WTC11 (cell line): ENCODE results near the gene F8A2. TPM values are rescaled to one million over a fixed set of nuclear protein-coding genes. Genes with fewer than 3 reads are reported as not detected.
"Not testable (repeated sequence)": the region's sequence is repeated elsewhere in the genome, so short reads cannot be mapped to it uniquely, and the experiment has no call there.

Source experiments
- ATAC-seq: fragments of 200-7000 bp; cut with Tn5 transposase; 2 replicates; pipeline ENCODE4 v1.10.0; 2021; ENCODE audit warnings: mild to moderate bottlenecking, moderate library complexity
- Bru-seq: library from RNA; stranded (reverse); fragments of 400-500 nt; gene quantifications from one replicate; lab custom pipeline; 2021; lab: Mats Ljungman, UMichigan
- CTCF ChIA-PET: fragments of 300-600 bp; sonication (Branson Sonifier 250); formaldehyde crosslinking; loops from one replicate; lab custom pipeline; 2021; ENCODE audit warnings: antibody characterized with exemption; lab: Charles Lee
- POLR2A ChIA-PET: fragments of 350-600 bp; sonication (Branson Sonifier 250); formaldehyde crosslinking; loops from one replicate; lab custom pipeline; 2021; ENCODE audit warnings: antibody characterized with exemption; lab: Charles Lee
- DNase-seq: peaks from one replicate; pipeline ENCODE4 v3.0.0; 2021; ENCODE audit warnings: low spot score
- H3K27ac Mint-ChIP-seq: 2 replicates; pipeline ENCODE4 v1.8.0; 2021; ENCODE audit warnings: mixed read lengths
- H3K27me3 Mint-ChIP-seq: 2 replicates; pipeline ENCODE4 v1.8.0; 2021; ENCODE audit warnings: low read depth, mild to moderate bottlenecking, moderate library complexity, mixed read lengths
- H3K36me3 Mint-ChIP-seq: 2 replicates; pipeline ENCODE4 v1.8.0; 2021; ENCODE audit warnings: mixed read lengths
- H3K4me1 Mint-ChIP-seq: 2 replicates; pipeline ENCODE4 v1.8.0; 2022; ENCODE audit warnings: mixed read lengths
- H3K4me3 Mint-ChIP-seq: 2 replicates; pipeline ENCODE4 v1.8.0; 2021; ENCODE audit warnings: mild to moderate bottlenecking, moderate library complexity, mixed read lengths
- H3K9me3 Mint-ChIP-seq: 2 replicates; pipeline ENCODE4 v1.8.0; 2021; ENCODE audit warnings: mixed read lengths
- CREB1 ChIP-seq: sonication (generic); formaldehyde crosslinking; IDR thresholded peaks from 2 replicates; pipeline ENCODE4 v1.8.0; 2023; ENCODE audit warnings: mild to moderate bottlenecking, missing genetic modification reagents
- FOXJ3 ChIP-seq: sonication (generic); formaldehyde crosslinking; IDR thresholded peaks from 2 replicates; pipeline ENCODE4 v1.9.0; 2021; ENCODE audit warnings: missing genetic modification reagents, mild to moderate bottlenecking, borderline replicate concordance
- GTF2I ChIP-seq: fragments of 250-450 bp; sonication (Bioruptor Pico); conservative IDR thresholded peaks from 2 replicates; pipeline ENCODE4 v1.4.0; 2021; ENCODE audit warnings: mild to moderate bottlenecking
- HMGA2 ChIP-seq: fragments of 250-450 bp; sonication (Bioruptor Pico); IDR thresholded peaks from 2 replicates; pipeline ENCODE4 v1.4.0; 2021; ENCODE audit warnings: mild to moderate bottlenecking, moderate library complexity
- JAZF1 ChIP-seq: fragments of 250-450 bp; sonication (Bioruptor Pico); IDR thresholded peaks from 2 replicates; pipeline ENCODE4 v1.9.0; 2021; ENCODE audit warnings: moderate library complexity, mild to moderate bottlenecking, inconsistent platforms
- MYBL2 ChIP-seq: sonication (generic); formaldehyde crosslinking; IDR thresholded peaks from 2 replicates; pipeline ENCODE4 v1.8.1; 2023; ENCODE audit warnings: mild to moderate bottlenecking, moderate library complexity, missing genetic modification reagents
- NFYB ChIP-seq: sonication (generic); formaldehyde crosslinking; conservative IDR thresholded peaks from 2 replicates; pipeline ENCODE4 v1.8.0; 2022; ENCODE audit warnings: low read depth, missing genetic modification reagents
- PRRX2 ChIP-seq: fragments of 250-450 bp; sonication (Bioruptor Pico); IDR thresholded peaks from 2 replicates; pipeline ENCODE4 v1.8.0; 2021; ENCODE audit warnings: mild to moderate bottlenecking
- RORB ChIP-seq: fragments of 250-450 bp; sonication (Bioruptor Pico); IDR thresholded peaks from 2 replicates; pipeline ENCODE4 v1.9.0; 2021; ENCODE audit warnings: mild to moderate bottlenecking
- SMAD3 ChIP-seq: sonication (generic); formaldehyde crosslinking; IDR thresholded peaks from 2 replicates; pipeline ENCODE4 v1.8.0; 2022; ENCODE audit warnings: missing genetic modification reagents, mild to moderate bottlenecking, borderline replicate concordance
- ZNF671 ChIP-seq: fragments of 250-450 bp; sonication (Bioruptor Pico); IDR thresholded peaks from 2 replicates; pipeline ENCODE4 v1.8.0; 2021; ENCODE audit warnings: mild to moderate bottlenecking
- long read RNA-seq, 3 experiments: library from RNA in 1 of 3; library from capped mRNA in 1 of 3; library from polyadenylated mRNA in 1 of 3; unstranded in 2 of 3; stranded (forward) in 1 of 3; transcript quantifications; one replicate each; pipeline ENCODE4 v2.0.0, GENCODE V29; 2021
- total RNA-seq: library from RNA; stranded (reverse); gene quantifications from 3 replicates; pipeline ENCODE4 v1.2.3, GENCODE V29; 2021
- TF ChIP-seq, protein P1 (sequence below): sonication (generic); formaldehyde crosslinking; IDR thresholded peaks from 2 replicates; pipeline ENCODE4 v1.8.0; 2023; ENCODE audit warnings: mild to moderate bottlenecking, missing genetic modification reagents
- TF ChIP-seq, protein P2 (sequence below): fragments of 250-450 bp; sonication (Bioruptor Pico); IDR thresholded peaks from 2 replicates; pipeline ENCODE4 v1.9.0; 2021; ENCODE audit warnings: mild to moderate bottlenecking
- TF ChIP-seq, protein P3 (sequence below): sonication (generic); formaldehyde crosslinking; IDR thresholded peaks from 2 replicates; pipeline ENCODE4 v1.8.0; 2023; ENCODE audit warnings: missing genetic modification reagents

The F8A2 gene
- total RNA-seq (not detected in 3 replicates), Bru-seq, nascent RNA (percentile 11 among the genes with signal in this experiment)
- long read RNA-seq, experiment 1, transcript F8A2-201 (1 exons, 1,116 nt), result major isoform, 28 of 28 reads
- long read RNA-seq, experiment 1, partial matches to known transcripts, result 0 of 28 reads
- long read RNA-seq, experiment 1, other reads (novel, unspliced or antisense), result 0 of 28 reads
- long read RNA-seq, experiment 2, transcript F8A2-201 (1 exons, 1,116 nt), result major isoform, 7 of 7 reads
- long read RNA-seq, experiment 2, partial matches to known transcripts, result 0 of 7 reads
- long read RNA-seq, experiment 2, other reads (novel, unspliced or antisense), result 0 of 7 reads
- long read RNA-seq, experiment 3, result 0 reads

- peak; percentile 88 for ATAC-seq
- DNase-seq, POLR2A ChIA-PET, H3K4me3 Mint-ChIP-seq, CTCF ChIA-PET, H3K27ac Mint-ChIP-seq, H3K27me3 Mint-ChIP-seq, H3K36me3 Mint-ChIP-seq, H3K4me1 Mint-ChIP-seq, H3K9me3 Mint-ChIP-seq: not testable (repeated sequence)
Measured at GRCh38 chrX:155381843-155382528, at the start of gene F8A2. F8A2 (plus strand) TSS chrX:155382095; CDS start chrX:155382115, 20 bp downstream.

DNA sequence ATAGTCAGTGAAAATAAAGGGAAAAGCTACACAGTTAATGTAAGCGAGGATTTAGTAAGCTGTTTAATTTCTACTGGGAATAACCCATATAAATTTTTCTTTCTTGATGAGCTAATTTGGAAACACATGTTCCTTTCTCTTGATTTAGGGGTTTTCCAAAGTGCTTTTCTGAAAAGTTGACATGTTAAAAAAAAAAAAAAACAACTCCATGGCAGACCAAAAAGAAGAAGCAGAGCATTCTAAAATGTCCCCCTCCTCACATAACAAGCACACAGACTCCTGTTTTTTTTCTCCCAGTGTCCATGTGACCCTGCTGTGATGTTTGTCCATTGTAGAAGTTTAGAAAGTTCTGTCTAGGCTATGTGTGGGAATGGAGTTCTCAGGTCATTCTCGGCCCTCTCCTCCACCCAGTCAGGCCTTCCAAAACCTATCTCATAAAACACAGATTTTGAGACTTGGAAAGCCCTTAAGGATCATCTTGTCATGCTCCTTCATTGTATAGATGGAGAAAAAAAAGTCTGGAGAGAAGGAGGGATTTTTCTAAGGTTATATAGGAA lies 48.3 kb upstream of the F8A2 start:
- no peak for ATAC-seq
- Mint-ChIP-seq H3K4me1 (no peaks in the 10 kb centered on the region), H3K36me3 (no peaks in the 10 kb centered on the region), H3K27ac (no peak overlapping the region), H3K4me3 (no peak overlapping the region), H3K27me3 (peaks cover 3% of the 10 kb centered on the region), H3K9me3 (0 out of 2 replicates have a peak, but pooled peaks cover 3% of the 10 kb centered on the region)
- ChIA-PET CTCF (interaction anchor here (0.6 kb wide), 1 partner anchor 118 kb away, joined by 4 read pairs; no protein-coding TSS in a partner anchor), POLR2A (no interaction called here)
- DNase-seq, result no peak
- TF ChIP-seq HMGA2 (CRISPR knock-in tag) (no peak), CREB1 (CRISPR knock-in tag) (no peak), MYBL2 (CRISPR knock-in tag) (no peak), GTF2I (CRISPR knock-in tag) (no peak), FOXJ3 (CRISPR knock-in tag) (no peak), JAZF1 (no peak), SMAD3 (CRISPR knock-in tag) (no peak), RORB (CRISPR knock-in tag) (no peak), NFYB (CRISPR knock-in tag) (no peak), ZNF671 (CRISPR knock-in tag) (no peak), PRRX2 (no peak)
- TF ChIP-seq, protein P1, sequence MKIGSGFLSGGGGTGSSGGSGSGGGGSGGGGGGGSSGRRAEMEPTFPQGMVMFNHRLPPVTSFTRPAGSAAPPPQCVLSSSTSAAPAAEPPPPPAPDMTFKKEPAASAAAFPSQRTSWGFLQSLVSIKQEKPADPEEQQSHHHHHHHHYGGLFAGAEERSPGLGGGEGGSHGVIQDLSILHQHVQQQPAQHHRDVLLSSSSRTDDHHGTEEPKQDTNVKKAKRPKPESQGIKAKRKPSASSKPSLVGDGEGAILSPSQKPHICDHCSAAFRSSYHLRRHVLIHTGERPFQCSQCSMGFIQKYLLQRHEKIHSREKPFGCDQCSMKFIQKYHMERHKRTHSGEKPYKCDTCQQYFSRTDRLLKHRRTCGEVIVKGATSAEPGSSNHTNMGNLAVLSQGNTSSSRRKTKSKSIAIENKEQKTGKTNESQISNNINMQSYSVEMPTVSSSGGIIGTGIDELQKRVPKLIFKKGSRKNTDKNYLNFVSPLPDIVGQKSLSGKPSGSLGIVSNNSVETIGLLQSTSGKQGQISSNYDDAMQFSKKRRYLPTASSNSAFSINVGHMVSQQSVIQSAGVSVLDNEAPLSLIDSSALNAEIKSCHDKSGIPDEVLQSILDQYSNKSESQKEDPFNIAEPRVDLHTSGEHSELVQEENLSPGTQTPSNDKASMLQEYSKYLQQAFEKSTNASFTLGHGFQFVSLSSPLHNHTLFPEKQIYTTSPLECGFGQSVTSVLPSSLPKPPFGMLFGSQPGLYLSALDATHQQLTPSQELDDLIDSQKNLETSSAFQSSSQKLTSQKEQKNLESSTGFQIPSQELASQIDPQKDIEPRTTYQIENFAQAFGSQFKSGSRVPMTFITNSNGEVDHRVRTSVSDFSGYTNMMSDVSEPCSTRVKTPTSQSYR, result no peak
- TF ChIP-seq, protein P2, sequence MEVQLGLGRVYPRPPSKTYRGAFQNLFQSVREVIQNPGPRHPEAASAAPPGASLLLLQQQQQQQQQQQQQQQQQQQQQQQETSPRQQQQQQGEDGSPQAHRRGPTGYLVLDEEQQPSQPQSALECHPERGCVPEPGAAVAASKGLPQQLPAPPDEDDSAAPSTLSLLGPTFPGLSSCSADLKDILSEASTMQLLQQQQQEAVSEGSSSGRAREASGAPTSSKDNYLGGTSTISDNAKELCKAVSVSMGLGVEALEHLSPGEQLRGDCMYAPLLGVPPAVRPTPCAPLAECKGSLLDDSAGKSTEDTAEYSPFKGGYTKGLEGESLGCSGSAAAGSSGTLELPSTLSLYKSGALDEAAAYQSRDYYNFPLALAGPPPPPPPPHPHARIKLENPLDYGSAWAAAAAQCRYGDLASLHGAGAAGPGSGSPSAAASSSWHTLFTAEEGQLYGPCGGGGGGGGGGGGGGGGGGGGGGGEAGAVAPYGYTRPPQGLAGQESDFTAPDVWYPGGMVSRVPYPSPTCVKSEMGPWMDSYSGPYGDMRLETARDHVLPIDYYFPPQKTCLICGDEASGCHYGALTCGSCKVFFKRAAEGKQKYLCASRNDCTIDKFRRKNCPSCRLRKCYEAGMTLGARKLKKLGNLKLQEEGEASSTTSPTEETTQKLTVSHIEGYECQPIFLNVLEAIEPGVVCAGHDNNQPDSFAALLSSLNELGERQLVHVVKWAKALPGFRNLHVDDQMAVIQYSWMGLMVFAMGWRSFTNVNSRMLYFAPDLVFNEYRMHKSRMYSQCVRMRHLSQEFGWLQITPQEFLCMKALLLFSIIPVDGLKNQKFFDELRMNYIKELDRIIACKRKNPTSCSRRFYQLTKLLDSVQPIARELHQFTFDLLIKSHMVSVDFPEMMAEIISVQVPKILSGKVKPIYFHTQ (CRISPR knock-in tag), result no peak
- TF ChIP-seq, protein P3, sequence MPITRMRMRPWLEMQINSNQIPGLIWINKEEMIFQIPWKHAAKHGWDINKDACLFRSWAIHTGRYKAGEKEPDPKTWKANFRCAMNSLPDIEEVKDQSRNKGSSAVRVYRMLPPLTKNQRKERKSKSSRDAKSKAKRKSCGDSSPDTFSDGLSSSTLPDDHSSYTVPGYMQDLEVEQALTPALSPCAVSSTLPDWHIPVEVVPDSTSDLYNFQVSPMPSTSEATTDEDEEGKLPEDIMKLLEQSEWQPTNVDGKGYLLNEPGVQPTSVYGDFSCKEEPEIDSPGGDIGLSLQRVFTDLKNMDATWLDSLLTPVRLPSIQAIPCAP, result no peak
